ENCODE results near the gene OPA1.

- no peak for TF ChIP-seq CTCF (IDR thresholded peaks at IDR 0.05)
- no peak for TF ChIP-seq POLR2A (IDR thresholded peaks at IDR 0.05)
Observed at GRCh38 chr3:193586526-193586925, 6.5 kb upstream of the OPA1 start.
